ENCODE measurements around the gene OGT. TPM values are rescaled to one million over a fixed set of nuclear protein-coding genes. Genes with fewer than 3 reads are reported as not detected.

The OGT gene
- total RNA-seq, 1 experiment from 2014 or later, result 116 TPM

DNA sequence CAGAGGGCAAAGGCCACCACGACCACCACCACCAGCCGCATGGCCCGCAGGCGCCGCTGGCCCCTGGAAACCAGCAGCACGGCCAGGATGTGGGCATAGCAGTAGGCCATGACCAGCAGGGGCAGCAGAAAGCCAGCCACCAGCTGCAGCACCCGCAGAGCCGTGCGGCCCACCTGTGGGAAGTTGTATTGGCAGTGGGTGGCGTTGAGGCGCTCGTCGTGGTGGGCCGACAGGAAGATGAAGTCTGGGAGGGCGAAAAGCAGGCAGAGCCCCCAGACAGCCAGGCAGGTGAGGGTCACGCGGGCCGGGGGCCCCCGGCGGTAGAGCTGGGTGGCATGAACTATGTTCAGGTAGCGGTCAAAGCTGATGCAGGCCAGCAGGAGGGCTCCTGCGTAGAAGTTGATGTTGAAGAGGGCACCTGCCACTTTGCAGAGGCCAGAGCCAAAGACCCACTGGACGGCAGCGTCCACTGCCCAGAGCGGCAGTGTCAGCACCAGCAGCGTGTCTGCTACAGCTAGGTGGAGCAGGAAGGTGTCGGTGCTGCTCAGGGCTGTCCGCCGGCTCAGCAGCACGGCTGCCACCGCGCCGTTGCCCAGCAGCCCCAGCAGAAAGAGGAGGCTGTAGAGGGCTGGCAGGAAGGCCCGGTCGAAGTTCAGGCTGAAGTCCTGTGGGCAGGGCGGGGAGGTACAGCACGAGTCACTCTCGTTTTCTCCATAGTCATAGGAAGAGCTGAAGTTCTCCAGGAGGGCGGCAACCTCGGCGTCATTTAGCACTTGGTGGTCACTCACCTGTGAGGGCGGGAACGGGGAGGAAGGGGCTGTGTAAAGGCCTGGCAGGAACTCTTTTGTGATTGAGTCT, 84.0 kb downstream of the OGT start:
- H3K9ac ChIP-seq (ENCODE audit: extremely low read depth, insufficient read length, low read length), result no peak overlapping the region
- H3K9me3 ChIP-seq (ENCODE audit: control insufficient read depth, low read depth, low read length), result peaks cover 43% of the 10 kb centered on the region
- H3K27me3 ChIP-seq (ENCODE audit: insufficient read depth, low read length), result no peaks in the 10 kb centered on the region
- no peak overlapping the region for H3K4me2 ChIP-seq (ENCODE audit: insufficient read depth, insufficient read length, low read length)
- H3K23me2 ChIP-seq (ENCODE audit: insufficient read length, low read depth, low read length, poor library complexity, severe bottlenecking), result no peaks in the 10 kb centered on the region
- no CpG with 5 or more reads among the region's 43 CpGs for WGBS (ENCODE audit: extremely low coverage, insufficient read length, low lambda C conversion rate)
- no peak overlapping the region for H3K23ac ChIP-seq (ENCODE audit: insufficient read length, low read depth, low read length)
- no peak overlapping the region for H3K56ac ChIP-seq (ENCODE audit: insufficient read length, low read depth, low read length)
- H4K8ac ChIP-seq (replicated peaks; ENCODE audit: insufficient read length, low read depth, low read length), result no peak overlapping the region
- H3K4me1 Mint-ChIP-seq, result 0 out of 4 replicates have a peak, but pooled peaks cover 0 to 5% of the 10 kb centered on the region in 2 experiments
- H3K4me1 ChIP-seq (ENCODE audit: insufficient read depth, low read length), result no peaks in the 10 kb centered on the region
- no peak overlapping the region for H3K27ac ChIP-seq (ENCODE audit: insufficient read length, low read depth, low read length)
- no peak overlapping the region for H3K18ac ChIP-seq (ENCODE audit: insufficient read length, low read depth, low read length)
- no peak overlapping the region for H3K14ac ChIP-seq (ENCODE audit: insufficient read depth, low read length)
- no peak overlapping the region for H3K27ac Mint-ChIP-seq
- H2AK5ac ChIP-seq (ENCODE audit: insufficient read length, low read length), result no peak overlapping the region
- no peaks in the 10 kb centered on the region for H3K27me3 Mint-ChIP-seq (ENCODE audit: low read depth)
- no peak overlapping the region for H3K4ac ChIP-seq (ENCODE audit: low read depth, low read length)
- H2BK5ac ChIP-seq (ENCODE audit: insufficient read length, low read length), result no peak overlapping the region
- no peak overlapping the region for H2BK120ac ChIP-seq (ENCODE audit: low read depth, low read length, poor library complexity, severe bottlenecking)
- H3K79me1 ChIP-seq (ENCODE audit: insufficient read depth, low read depth, low read length, poor library complexity, severe bottlenecking), result no peaks in the 10 kb centered on the region
- H2BK15ac ChIP-seq (ENCODE audit: low read depth, low read length), result no peak overlapping the region
- H3K36me3 Mint-ChIP-seq (ENCODE audit: insufficient read depth in 1 of 3, low read depth in 3 of 3), result peaks cover 0 to 25% (median 10%) of the 10 kb centered on the region in 3 experiments; a peak in 6 of 7 replicates
- TF ChIP-seq, protein P1, sequence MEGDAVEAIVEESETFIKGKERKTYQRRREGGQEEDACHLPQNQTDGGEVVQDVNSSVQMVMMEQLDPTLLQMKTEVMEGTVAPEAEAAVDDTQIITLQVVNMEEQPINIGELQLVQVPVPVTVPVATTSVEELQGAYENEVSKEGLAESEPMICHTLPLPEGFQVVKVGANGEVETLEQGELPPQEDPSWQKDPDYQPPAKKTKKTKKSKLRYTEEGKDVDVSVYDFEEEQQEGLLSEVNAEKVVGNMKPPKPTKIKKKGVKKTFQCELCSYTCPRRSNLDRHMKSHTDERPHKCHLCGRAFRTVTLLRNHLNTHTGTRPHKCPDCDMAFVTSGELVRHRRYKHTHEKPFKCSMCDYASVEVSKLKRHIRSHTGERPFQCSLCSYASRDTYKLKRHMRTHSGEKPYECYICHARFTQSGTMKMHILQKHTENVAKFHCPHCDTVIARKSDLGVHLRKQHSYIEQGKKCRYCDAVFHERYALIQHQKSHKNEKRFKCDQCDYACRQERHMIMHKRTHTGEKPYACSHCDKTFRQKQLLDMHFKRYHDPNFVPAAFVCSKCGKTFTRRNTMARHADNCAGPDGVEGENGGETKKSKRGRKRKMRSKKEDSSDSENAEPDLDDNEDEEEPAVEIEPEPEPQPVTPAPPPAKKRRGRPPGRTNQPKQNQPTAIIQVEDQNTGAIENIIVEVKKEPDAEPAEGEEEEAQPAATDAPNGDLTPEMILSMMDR (conservative IDR thresholded peaks at IDR 0.05), result peak; percentile 35
- H2BK12ac ChIP-seq (ENCODE audit: insufficient read length, low read depth, low read length), result no peak overlapping the region
- no peak overlapping the region for H2AFZ ChIP-seq (ENCODE audit: low read length)
- H4K91ac ChIP-seq (ENCODE audit: insufficient read length, low read depth, low read length), result no peak overlapping the region
- H4K20me1 ChIP-seq (ENCODE audit: control insufficient read depth, insufficient read depth, insufficient read length), result no peaks in the 10 kb centered on the region
- DNase-seq, result peak; percentile 39
- H3K9me3 Mint-ChIP-seq, result peaks cover 68 to 83% of the 10 kb centered on the region in 2 experiments
- no peak overlapping the region for H3K4me3 Mint-ChIP-seq
- H4K5ac ChIP-seq (ENCODE audit: insufficient read length, low read depth, low read length), result no peak overlapping the region
- no peak overlapping the region for H2BK20ac ChIP-seq (ENCODE audit: low read depth, low read length, poor library complexity, severe bottlenecking)
- no peaks in the 10 kb centered on the region for H3K79me2 ChIP-seq (ENCODE audit: insufficient read depth, low read length)
- no peak overlapping the region for H3T11ph ChIP-seq (ENCODE audit: low read length)
